ENCODE results near the gene ANXA4.

ANXA4 gene

DNA sequence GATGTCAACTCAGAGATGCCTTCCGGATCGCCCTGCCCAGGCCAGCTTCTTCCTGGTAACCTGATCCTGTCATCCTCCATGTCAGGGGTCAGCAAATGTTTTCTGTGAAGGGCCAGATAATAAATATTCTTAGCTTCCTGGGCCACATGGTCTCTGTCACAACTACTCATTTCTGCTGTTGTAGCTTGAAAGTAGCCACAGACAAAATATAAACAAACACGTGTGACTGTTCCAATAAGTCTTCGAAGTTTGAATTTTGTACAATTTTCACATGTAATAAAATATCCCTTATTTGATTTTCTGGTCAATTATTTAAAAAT is 35.8 kb downstream of the ANXA4 start:
- no peak for DNase-seq (ENCODE audit: low read depth in 1 of 2, low spot score in 1 of 2)
- TF ChIP-seq GABPA (IDR thresholded peaks at IDR 0.05; ENCODE audit: low read depth): no peak
- TF ChIP-seq, protein P1, sequence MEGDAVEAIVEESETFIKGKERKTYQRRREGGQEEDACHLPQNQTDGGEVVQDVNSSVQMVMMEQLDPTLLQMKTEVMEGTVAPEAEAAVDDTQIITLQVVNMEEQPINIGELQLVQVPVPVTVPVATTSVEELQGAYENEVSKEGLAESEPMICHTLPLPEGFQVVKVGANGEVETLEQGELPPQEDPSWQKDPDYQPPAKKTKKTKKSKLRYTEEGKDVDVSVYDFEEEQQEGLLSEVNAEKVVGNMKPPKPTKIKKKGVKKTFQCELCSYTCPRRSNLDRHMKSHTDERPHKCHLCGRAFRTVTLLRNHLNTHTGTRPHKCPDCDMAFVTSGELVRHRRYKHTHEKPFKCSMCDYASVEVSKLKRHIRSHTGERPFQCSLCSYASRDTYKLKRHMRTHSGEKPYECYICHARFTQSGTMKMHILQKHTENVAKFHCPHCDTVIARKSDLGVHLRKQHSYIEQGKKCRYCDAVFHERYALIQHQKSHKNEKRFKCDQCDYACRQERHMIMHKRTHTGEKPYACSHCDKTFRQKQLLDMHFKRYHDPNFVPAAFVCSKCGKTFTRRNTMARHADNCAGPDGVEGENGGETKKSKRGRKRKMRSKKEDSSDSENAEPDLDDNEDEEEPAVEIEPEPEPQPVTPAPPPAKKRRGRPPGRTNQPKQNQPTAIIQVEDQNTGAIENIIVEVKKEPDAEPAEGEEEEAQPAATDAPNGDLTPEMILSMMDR (IDR thresholded peaks at IDR 0.05; ENCODE audit: insufficient read depth, low read length): no peak
- Histone ChIP-seq H3K27ac (replicated peaks) (no peak overlapping the region), H3K27me3 (ENCODE audit: insufficient read depth, poor library complexity, severe bottlenecking) (no peaks in the 10 kb centered on the region), H3K4me3 (replicated peaks; ENCODE audit: insufficient read depth, low read length) (no peak overlapping the region)

DNA sequence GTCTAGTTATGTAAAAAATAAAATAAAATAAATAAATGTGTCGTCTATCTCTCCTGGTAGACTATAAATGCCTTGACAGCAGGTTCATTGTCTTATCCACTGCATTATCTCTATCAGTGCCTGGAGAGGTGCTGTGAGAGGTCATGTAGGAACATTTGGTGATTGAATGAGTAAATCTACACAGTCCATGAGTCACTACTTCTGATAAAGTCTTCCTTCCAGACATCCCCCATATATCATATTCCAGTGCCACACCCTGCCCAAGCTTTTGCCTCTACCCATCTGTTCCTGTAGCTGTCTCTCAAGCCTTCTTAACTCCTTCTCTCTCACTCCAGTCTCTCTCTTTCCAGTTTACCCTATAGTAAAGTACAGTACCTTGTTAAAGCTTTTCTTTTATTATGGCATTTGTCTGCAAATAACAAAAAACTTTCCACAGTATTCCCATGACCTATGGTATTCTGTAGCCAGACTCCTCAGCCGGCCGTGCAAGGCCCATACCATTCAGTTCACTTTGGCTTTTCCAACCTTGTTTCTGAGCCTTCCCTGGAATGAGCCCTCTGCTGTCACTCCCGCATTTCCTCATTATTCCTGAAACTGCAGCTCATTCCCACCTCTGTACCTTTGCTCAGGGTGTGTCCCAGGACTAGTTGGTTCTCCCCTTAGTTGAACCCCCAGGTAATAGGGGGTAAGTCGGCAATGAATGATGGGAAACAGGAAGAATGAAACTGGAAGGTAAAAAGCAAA is 37.5 kb downstream of the ANXA4 start:
- Histone ChIP-seq H3K4me3 (replicated peaks; ENCODE audit: insufficient read depth, low read length) (no peak overlapping the region), H3K27ac (replicated peaks) (no peak overlapping the region), H3K27me3 (ENCODE audit: insufficient read depth, poor library complexity, severe bottlenecking) (no peaks in the 10 kb centered on the region)
- TF ChIP-seq SPI1 (IDR thresholded peaks at IDR 0.05; ENCODE audit: borderline replicate concordance, low read depth) (no peak), POLR2AphosphoS5 (IDR thresholded peaks at IDR 0.05; ENCODE audit: low read depth) (no peak), GABPA (IDR thresholded peaks at IDR 0.05; ENCODE audit: low read depth) (no peak)
- TF ChIP-seq, protein P1 (IDR thresholded peaks at IDR 0.05; ENCODE audit: insufficient read depth, low read length): no peak
- TF ChIP-seq, protein P2, sequence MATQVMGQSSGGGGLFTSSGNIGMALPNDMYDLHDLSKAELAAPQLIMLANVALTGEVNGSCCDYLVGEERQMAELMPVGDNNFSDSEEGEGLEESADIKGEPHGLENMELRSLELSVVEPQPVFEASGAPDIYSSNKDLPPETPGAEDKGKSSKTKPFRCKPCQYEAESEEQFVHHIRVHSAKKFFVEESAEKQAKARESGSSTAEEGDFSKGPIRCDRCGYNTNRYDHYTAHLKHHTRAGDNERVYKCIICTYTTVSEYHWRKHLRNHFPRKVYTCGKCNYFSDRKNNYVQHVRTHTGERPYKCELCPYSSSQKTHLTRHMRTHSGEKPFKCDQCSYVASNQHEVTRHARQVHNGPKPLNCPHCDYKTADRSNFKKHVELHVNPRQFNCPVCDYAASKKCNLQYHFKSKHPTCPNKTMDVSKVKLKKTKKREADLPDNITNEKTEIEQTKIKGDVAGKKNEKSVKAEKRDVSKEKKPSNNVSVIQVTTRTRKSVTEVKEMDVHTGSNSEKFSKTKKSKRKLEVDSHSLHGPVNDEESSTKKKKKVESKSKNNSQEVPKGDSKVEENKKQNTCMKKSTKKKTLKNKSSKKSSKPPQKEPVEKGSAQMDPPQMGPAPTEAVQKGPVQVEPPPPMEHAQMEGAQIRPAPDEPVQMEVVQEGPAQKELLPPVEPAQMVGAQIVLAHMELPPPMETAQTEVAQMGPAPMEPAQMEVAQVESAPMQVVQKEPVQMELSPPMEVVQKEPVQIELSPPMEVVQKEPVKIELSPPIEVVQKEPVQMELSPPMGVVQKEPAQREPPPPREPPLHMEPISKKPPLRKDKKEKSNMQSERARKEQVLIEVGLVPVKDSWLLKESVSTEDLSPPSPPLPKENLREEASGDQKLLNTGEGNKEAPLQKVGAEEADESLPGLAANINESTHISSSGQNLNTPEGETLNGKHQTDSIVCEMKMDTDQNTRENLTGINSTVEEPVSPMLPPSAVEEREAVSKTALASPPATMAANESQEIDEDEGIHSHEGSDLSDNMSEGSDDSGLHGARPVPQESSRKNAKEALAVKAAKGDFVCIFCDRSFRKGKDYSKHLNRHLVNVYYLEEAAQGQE (IDR thresholded peaks at IDR 0.05; ENCODE audit: insufficient replicate concordance, low read depth): no peak
- no peak for DNase-seq (ENCODE audit: low read depth in 1 of 2, low spot score in 1 of 2)

DNA sequence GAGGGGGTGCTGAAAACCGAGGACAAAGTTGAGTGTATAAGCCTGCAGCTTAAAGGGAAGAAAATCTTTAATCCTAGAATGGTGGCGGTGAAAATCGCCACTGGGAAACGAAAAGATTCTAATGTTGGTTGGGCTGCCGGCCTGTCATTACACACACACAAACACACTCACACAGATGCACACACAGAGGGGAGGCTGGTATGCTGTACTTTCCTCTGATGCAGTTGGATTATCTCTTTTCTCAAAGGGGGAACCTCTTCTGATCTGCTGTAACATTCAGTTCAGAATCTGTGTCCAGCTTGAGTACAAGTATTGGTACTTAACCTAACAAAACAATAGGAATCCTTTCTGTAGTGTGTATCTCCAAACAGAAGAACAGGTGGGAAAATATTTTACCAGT is 39.0 kb downstream of the ANXA4 start:
- TF ChIP-seq POLR2AphosphoS5 (IDR thresholded peaks at IDR 0.05; ENCODE audit: low read depth): no peak
- TF ChIP-seq SPI1 (IDR thresholded peaks at IDR 0.05; ENCODE audit: borderline replicate concordance, low read depth): no peak
- TF ChIP-seq, protein P1 (IDR thresholded peaks at IDR 0.05; ENCODE audit: insufficient read depth, low read length): no peak
- H3K27me3 ChIP-seq (ENCODE audit: insufficient read depth, poor library complexity, severe bottlenecking): no peaks in the 10 kb centered on the region
- no peak for DNase-seq (ENCODE audit: low read depth in 1 of 2, low spot score in 1 of 2)
- H3K27ac ChIP-seq (replicated peaks): no peak overlapping the region
- H3K4me3 ChIP-seq (replicated peaks; ENCODE audit: insufficient read depth, low read length): no peak overlapping the region

DNA sequence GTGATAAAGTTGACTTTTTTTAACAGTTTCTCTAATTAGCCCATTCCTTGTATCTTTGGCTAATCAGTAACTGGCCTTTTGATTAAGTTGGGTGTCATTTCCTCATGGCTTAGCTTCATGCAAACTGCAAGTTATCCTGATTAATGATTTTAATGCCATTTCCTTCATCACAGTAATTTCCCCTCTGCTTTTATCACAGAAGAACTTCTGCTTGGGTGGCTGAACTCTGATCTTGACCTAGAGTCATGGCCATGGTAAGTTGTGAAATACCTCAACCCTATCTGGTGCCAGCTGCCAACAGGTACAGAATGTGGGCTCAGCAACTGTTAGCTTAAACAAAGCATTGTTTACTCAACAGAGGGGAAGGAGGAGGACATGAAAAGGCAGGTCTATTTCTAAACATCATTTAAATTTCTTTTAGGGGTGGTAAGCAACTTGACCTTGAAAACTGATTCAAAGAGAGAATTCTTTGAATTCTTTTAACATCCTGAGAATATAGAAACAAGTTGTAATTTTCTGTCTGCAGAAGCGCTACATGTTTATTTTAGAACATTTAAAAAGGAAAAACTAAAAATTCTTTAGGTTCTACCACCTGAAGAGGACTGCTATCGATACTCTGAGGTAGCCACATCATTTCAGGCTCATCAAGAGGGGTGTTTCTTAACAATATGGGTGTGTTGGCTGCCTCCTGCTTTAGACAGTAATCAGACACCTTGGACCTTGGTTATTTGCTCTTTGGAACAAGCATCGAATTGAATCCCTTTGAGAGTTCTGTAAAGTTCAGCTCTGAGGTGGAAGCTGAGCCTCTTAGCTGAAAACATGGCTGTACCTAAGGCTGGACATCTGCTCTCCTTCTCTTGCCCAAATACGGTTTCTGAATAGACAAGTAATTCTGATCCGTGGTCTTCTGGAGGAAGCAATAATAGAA is 39.7 kb downstream of the ANXA4 start:
- Histone ChIP-seq H3K27ac (replicated peaks) (no peak overlapping the region), H3K27me3 (ENCODE audit: insufficient read depth, poor library complexity, severe bottlenecking) (no peaks in the 10 kb centered on the region), H3K4me3 (replicated peaks; ENCODE audit: insufficient read depth, low read length) (no peak overlapping the region)
- DNase-seq (ENCODE audit: low read depth in 1 of 2, low spot score in 1 of 2): peak in 1 of 2 experiments; percentile 31
- TF ChIP-seq POLR2AphosphoS5 (IDR thresholded peaks at IDR 0.05; ENCODE audit: low read depth) (no peak), GABPA (IDR thresholded peaks at IDR 0.05; ENCODE audit: low read depth) (no peak), SPI1 (IDR thresholded peaks at IDR 0.05; ENCODE audit: borderline replicate concordance, low read depth) (no peak)
- TF ChIP-seq, protein P2 (IDR thresholded peaks at IDR 0.05; ENCODE audit: insufficient replicate concordance, low read depth): no peak
- TF ChIP-seq, protein P1 (IDR thresholded peaks at IDR 0.05; ENCODE audit: insufficient read depth, low read length): no peak
